T-helper 17 cell (primary cell): ENCODE data around the gene MRPL20. TPM values are rescaled to one million over a fixed set of nuclear protein-coding genes. Genes with fewer than 3 reads are reported as not detected.
"Not testable (repeated sequence)": the region's sequence is repeated elsewhere in the genome, so short reads cannot be mapped to it uniquely, and the experiment has no call there.

Source experiments
- ATAC-seq: fragments of 150-1000 bp; cut with Tn5 transposase; 2 replicates; pipeline ENCODE4 v1.10.0; 2021; ENCODE audit warnings: mild to moderate bottlenecking, moderate library complexity
- DNase-seq, 3 donors: peaks; one replicate each; pipeline versions ENCODE4 v3.0.0 to v3.0.0-alpha.2; 2020 to 2021
- H3K9me3 ChIP-seq: one replicate; pipeline ENCODE4 v1.7.0; 2013; ENCODE audit warnings: low read length, mild to moderate bottlenecking; ENCODE audit not compliant: control insufficient read depth, poor library complexity, severe bottlenecking
- H3K27ac Mint-ChIP-seq: one replicate; pipeline ENCODE4 v1.8.0; 2022; ENCODE audit warnings: mild to moderate bottlenecking, moderate library complexity, mixed read lengths
- H3K27me3 Mint-ChIP-seq: one replicate; pipeline ENCODE4 v1.8.0; 2022; ENCODE audit warnings: mixed read lengths
- H3K36me3 Mint-ChIP-seq: one replicate; pipeline ENCODE4 v1.8.0; 2022; ENCODE audit warnings: low read depth, mixed read lengths
- H3K4me1 Mint-ChIP-seq: one replicate; pipeline ENCODE4 v1.8.0; 2022; ENCODE audit warnings: mild to moderate bottlenecking, mixed read lengths
- H3K4me3 Mint-ChIP-seq: one replicate; pipeline ENCODE4 v1.8.0; 2022; ENCODE audit warnings: mild to moderate bottlenecking, moderate library complexity, mixed read lengths
- total RNA-seq, 4 donors: library from RNA in 2 of 4; stranded (reverse) in 2 of 4; gene quantifications; one replicate each; pipeline ENCODE4 v1.2.3 and lab custom pipeline; 2022 to 2026

MRPL20 gene
- total RNA-seq, 2 donors from 2014 or later, result 88.0 to 92.1 TPM

GRCh38 chr1:1373051-1373814 lies 33.9 kb downstream of the MRPL20 start:
- Mint-ChIP-seq H3K4me3 (peak overlapping the region; percentile 7), H3K4me1 (peaks cover 11% of the 10 kb centered on the region)
- DNase-seq, result no peak

GRCh38 chr1:1371746-1372711 lies 35.1 kb downstream of the MRPL20 start:
- Mint-ChIP-seq H3K36me3 (peaks cover 2% of the 10 kb centered on the region), H3K27me3 (no peaks in the 10 kb centered on the region), H3K4me3 (peak overlapping the region; percentile 53), H3K27ac (no peak overlapping the region), H3K4me1 (peaks cover 11% of the 10 kb centered on the region)
- peak; percentile 35 for ATAC-seq
- peaks cover 4% of the 10 kb centered on the region for H3K9me3 ChIP-seq
- peak; percentile 64 to 73 (median 66) for DNase-seq

More at GRCh38 chr1:1373051-1373814, 33.9 kb downstream of the MRPL20 start:
- Mint-ChIP-seq H3K27me3 (no peaks in the 10 kb centered on the region), H3K36me3 (peaks cover 2% of the 10 kb centered on the region), H3K27ac (no peak overlapping the region)
- ATAC-seq, result no peak
- no peaks in the 10 kb centered on the region for H3K9me3 ChIP-seq

DNA sequence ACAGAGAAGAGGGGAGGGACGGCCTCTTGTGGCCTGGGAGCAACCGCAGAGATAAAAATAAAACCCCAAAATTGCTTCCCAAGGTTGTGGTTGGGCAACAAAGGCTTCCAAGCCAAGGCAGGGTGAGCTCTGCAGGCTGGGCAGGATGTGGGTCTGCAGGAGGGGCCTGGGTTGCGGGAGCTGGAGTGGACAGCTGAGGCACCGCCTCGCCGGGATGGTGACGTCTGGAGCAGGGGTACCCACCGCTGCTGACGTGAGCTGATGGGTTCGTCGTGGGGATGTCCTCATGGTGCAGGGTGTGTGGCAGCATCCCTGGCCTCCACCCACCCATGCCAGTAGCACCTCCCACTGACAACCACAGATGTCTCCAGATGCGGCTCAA lies 35.7 kb downstream of the MRPL20 start:
- peak; percentile 78 for ATAC-seq

GRCh38 chr1:1370771-1371300 lies 36.3 kb downstream of the MRPL20 start:
- no peak for DNase-seq
- no peak for ATAC-seq
- peaks cover 11% of the 10 kb centered on the region for H3K4me1 Mint-ChIP-seq
- peaks cover 4% of the 10 kb centered on the region for H3K9me3 ChIP-seq
- peaks cover 2% of the 10 kb centered on the region for H3K36me3 Mint-ChIP-seq
- no peaks in the 10 kb centered on the region for H3K27me3 Mint-ChIP-seq
- H3K27ac Mint-ChIP-seq, result no peak overlapping the region
- H3K4me3 Mint-ChIP-seq, result no peak overlapping the region

More for the DNA sequence above, 35.7 kb downstream of the MRPL20 start:
- peak; percentile 58 to 79 (median 79) for DNase-seq
- Mint-ChIP-seq H3K4me3 (no peak overlapping the region), H3K27me3 (no peaks in the 10 kb centered on the region), H3K27ac (no peak overlapping the region), H3K4me1 (peaks cover 11% of the 10 kb centered on the region), H3K36me3 (peaks cover 2% of the 10 kb centered on the region)
- H3K9me3 ChIP-seq, result peaks cover 4% of the 10 kb centered on the region

DNA sequence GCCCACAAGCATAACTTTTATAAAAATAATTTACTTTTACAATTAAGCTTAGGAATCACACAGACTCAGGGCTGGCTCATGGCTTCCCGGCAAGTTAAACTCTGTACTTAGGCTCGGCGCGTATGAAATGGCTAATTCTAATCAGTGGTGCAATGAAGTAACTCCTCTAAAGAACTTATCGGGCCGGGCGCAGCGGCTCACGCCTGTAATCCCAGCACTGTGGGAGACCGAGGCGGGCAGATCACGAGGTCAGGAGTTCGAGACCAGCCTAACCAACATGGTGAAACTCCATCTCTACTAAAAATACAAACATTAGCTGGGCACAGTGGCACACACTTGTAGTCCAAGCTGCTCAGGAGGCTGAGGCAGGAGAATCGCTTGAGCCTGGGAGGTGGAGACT lies 37.0 kb downstream of the MRPL20 start:
- not testable (repeated sequence) for ATAC-seq, H3K27ac Mint-ChIP-seq

DNA sequence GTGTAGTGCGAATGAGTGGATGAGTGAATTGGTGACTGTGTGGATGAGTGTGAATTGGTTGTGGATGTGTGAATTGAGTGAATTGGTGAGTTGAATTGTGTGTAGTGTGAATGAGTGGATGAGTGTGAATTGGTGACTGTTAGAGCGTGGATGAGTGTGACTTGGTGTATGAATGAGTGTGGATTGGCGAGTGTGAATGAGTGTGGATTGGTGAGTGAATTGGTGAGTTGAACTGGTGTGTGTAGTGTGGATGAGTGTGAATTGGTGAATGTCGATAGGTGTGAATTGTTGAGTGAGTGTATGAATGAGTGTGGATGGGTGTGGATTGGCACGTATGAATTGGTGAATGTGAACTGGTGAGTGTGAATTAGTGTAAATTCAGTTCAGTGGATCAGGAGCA lies 39.8 kb downstream of the MRPL20 start:
- H3K4me1 Mint-ChIP-seq, result no peaks in the 10 kb centered on the region
- no peak for DNase-seq
- no peak for ATAC-seq
- no peaks in the 10 kb centered on the region for H3K36me3 Mint-ChIP-seq
- H3K27ac Mint-ChIP-seq, result no peak overlapping the region
- no peak overlapping the region for H3K4me3 Mint-ChIP-seq
- H3K27me3 Mint-ChIP-seq, result no peaks in the 10 kb centered on the region
- peaks cover 4% of the 10 kb centered on the region for H3K9me3 ChIP-seq

More for the DNA sequence above, 37.0 kb downstream of the MRPL20 start:
- H3K36me3 Mint-ChIP-seq, DNase-seq, H3K4me1 Mint-ChIP-seq, H3K4me3 Mint-ChIP-seq, H3K27me3 Mint-ChIP-seq, H3K9me3 ChIP-seq: not testable (repeated sequence)

- no peak overlapping the region for H3K27ac Mint-ChIP-seq
- H3K36me3 Mint-ChIP-seq, result no peaks in the 10 kb centered on the region
- no peaks in the 10 kb centered on the region for H3K4me1 Mint-ChIP-seq
- no peak for DNase-seq
- ATAC-seq, result no peak
- H3K9me3 ChIP-seq, result peaks cover 4% of the 10 kb centered on the region
- no peak overlapping the region for H3K4me3 Mint-ChIP-seq
- H3K27me3 Mint-ChIP-seq, result no peaks in the 10 kb centered on the region
These were observed 40.4 kb downstream of the MRPL20 start for GRCh38 chr1:1366699-1367066.

DNA sequence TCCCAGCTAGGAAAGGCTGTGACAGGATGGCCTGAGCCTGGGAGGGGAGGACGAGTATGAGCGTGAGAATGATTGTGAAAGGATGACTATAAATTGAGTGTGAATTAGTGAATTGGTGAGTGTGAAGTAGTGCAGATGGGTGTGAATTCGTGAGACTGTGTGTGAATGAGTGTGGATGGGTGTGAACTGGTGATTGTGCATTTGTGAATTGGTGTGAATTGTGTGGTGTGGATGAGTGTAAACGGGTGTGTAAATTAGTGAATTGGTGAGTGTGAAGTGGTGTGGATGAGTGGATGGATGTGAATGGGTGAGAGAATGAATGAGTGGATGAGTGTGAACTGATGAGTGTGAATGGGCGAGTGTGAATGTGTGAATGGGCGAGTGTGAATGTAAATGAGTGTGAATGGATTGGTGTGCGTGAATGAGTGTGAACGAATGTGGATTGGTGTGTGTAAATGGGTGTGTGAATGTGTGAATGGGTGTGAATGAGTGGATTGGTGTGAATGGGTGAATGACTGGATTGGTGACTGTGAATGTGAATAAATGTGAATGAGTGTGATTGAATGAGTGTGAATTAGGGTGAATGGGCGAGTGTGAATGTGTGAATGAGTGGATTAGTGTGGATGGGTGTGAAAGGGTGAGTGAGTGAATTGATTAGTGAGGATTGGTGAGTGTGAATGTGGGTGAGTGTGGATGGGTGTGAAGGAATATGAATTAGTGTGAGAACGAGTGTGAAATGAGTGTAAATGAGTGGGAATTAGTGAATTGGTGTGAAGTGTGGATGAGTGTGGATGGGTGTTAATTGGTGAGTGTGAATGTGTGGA lies 41.0 kb downstream of the MRPL20 start:
- H3K27me3 Mint-ChIP-seq, result no peaks in the 10 kb centered on the region
- ATAC-seq (no peak), DNase-seq (no peak)
- peaks cover 4% of the 10 kb centered on the region for H3K9me3 ChIP-seq
- H3K36me3 Mint-ChIP-seq, result no peaks in the 10 kb centered on the region
- H3K27ac Mint-ChIP-seq, result no peak overlapping the region
- H3K4me1 Mint-ChIP-seq, result no peaks in the 10 kb centered on the region
- H3K4me3 Mint-ChIP-seq, result no peak overlapping the region

- DNase-seq, result no peak
- H3K27ac Mint-ChIP-seq, result no peak overlapping the region
- H3K27me3 Mint-ChIP-seq, result no peaks in the 10 kb centered on the region
- H3K4me1 Mint-ChIP-seq, result peaks cover 2% of the 10 kb centered on the region
- no peaks in the 10 kb centered on the region for H3K36me3 Mint-ChIP-seq
- no peak overlapping the region for H3K4me3 Mint-ChIP-seq
- peaks cover 4% of the 10 kb centered on the region for H3K9me3 ChIP-seq
- ATAC-seq, result no peak
These were observed 42.8 kb downstream of the MRPL20 start for GRCh38 chr1:1364266-1364665.

GRCh38 chr1:1361982-1362423 lies 45.1 kb downstream of the MRPL20 start:
- H3K4me3 Mint-ChIP-seq, result no peak overlapping the region
- H3K4me1 Mint-ChIP-seq, result peaks cover 8% of the 10 kb centered on the region
- H3K9me3 ChIP-seq, result no peaks in the 10 kb centered on the region
- no peak for ATAC-seq
- H3K36me3 Mint-ChIP-seq, result no peaks in the 10 kb centered on the region
- no peak for DNase-seq
- no peak overlapping the region for H3K27ac Mint-ChIP-seq
- H3K27me3 Mint-ChIP-seq, result no peaks in the 10 kb centered on the region

DNA sequence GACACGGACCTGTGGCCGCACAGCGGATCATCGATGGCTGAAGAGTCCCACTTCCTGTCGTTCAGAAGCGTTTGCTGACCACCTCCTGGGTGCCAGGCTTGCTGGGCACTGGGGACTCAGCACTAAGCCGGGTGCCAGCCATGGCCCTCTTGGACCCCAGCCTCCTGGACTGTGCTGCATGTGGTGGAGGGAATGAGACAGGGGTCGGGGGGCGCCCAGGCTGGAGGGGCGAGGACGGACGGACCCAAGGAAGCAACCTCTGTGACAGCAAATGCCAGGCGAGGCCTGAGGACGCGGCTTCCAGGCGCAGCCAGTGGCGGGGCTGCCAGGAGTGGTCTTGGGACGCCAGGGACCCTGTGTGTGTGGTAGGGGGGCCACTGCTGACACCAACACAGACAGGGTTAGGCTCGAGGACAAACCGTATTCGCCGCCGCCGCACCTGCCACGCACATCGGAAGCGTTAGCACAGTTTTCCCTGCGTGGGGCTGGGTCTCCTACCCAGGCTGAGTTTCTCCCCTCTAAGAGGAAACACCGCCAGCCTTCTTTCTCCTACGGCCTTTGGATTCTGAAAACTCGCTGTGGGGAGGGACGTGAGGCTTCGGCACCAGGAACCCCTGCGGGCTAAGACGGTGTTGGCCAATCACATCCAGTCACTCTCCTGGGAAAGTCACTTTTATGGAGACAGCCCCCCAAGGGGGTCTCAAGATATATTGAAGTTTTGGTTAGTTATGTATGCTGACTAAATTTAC lies 45.7 kb downstream of the MRPL20 start:
- no peak for DNase-seq
- Mint-ChIP-seq H3K36me3 (no peaks in the 10 kb centered on the region), H3K27ac (no peak overlapping the region), H3K27me3 (no peaks in the 10 kb centered on the region), H3K4me1 (peaks cover 8% of the 10 kb centered on the region), H3K4me3 (no peak overlapping the region)
- no peaks in the 10 kb centered on the region for H3K9me3 ChIP-seq
- ATAC-seq, result no peak

- Mint-ChIP-seq H3K27ac (no peak overlapping the region), H3K4me3 (no peak overlapping the region), H3K36me3 (no peaks in the 10 kb centered on the region), H3K27me3 (no peaks in the 10 kb centered on the region), H3K4me1 (peaks cover 8% of the 10 kb centered on the region)
- DNase-seq (no peak), ATAC-seq (no peak)
- H3K9me3 ChIP-seq, result no peaks in the 10 kb centered on the region
These were observed 46.5 kb downstream of the MRPL20 start for GRCh38 chr1:1360506-1361169.
